DND-41 (cell line): ENCODE results near the gene TUBGCP3.

Experiments used
- EZH2 ChIP-seq: IDR thresholded peaks from 3 replicates; pipeline ENCODE4 v1.6.1; 2012; ENCODE audit warnings: borderline replicate concordance, low read depth, mild to moderate bottlenecking, moderate library complexity, low read length, inconsistent platforms; ENCODE audit not compliant: severe bottlenecking
- TF ChIP-seq, protein P1 (sequence below): IDR thresholded peaks from 2 replicates; pipeline ENCODE4 v1.5.1; 2012; ENCODE audit warnings: borderline replicate concordance, low read length, moderate library complexity, mild to moderate bottlenecking; ENCODE audit not compliant: poor library complexity, severe bottlenecking; ENCODE audit errors: extremely low read depth

GRCh38 chr13:112445411-112446271 lies 142.3 kb downstream of the TUBGCP3 start:
- TF ChIP-seq, protein P1, sequence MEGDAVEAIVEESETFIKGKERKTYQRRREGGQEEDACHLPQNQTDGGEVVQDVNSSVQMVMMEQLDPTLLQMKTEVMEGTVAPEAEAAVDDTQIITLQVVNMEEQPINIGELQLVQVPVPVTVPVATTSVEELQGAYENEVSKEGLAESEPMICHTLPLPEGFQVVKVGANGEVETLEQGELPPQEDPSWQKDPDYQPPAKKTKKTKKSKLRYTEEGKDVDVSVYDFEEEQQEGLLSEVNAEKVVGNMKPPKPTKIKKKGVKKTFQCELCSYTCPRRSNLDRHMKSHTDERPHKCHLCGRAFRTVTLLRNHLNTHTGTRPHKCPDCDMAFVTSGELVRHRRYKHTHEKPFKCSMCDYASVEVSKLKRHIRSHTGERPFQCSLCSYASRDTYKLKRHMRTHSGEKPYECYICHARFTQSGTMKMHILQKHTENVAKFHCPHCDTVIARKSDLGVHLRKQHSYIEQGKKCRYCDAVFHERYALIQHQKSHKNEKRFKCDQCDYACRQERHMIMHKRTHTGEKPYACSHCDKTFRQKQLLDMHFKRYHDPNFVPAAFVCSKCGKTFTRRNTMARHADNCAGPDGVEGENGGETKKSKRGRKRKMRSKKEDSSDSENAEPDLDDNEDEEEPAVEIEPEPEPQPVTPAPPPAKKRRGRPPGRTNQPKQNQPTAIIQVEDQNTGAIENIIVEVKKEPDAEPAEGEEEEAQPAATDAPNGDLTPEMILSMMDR = no peak
- no peak for TF ChIP-seq EZH2
